GM10847 (cell line): Measurements from ENCODE around the gene ASB5.

Experiments used
- POLR2A ChIP-seq: IDR thresholded peaks from 2 replicates; pipeline ENCODE4 v1.6.1; 2011; ENCODE audit not compliant: insufficient read length; ENCODE audit errors: extremely low read depth

Gene ASB5

DNA sequence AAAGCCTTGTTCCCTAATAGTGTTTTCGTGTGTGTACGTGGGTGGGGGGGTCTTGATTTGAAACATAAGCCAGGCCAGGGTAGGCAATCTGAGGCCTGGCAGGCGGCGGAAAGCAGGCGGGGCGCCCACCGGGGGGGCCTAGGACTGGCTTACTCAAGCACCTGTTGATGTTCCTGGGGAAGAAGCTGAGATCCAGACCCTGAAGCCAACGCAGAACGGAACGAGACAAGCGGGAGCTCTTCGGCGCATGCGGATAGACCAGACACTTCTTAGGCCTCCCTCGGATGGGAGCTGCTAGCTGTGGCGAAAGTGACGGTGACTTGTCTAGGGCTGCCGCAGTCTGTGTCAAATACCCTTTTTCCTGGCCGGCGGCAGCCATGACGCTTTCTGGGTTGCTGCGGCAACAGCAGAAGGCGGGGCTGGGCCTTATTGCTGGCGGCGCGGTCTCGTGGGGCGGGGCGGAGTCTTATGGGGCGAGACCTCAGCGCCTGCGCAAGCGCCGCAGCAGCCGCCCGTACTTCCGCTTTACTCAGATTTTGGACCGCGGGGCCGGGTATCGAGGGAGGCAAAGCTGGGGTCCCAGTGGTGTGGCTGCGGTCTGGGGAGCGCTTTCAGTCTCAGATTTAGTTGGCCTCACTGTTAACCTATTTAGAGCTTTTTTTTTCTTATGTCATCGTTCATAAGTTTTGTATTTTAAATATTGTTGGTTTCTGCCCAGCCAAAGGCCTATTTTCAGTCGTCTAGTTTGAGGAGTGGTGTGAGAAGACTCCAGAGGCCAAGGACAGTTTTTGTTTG lies 73.6 kb downstream of the ASB5 start, which contains the start of gene SPATA4:
Gene SPATA4 (minus strand): TSS at position 402 of the 795 bp plus-strand sequence. CDS start 23 bp downstream, at position 379.
- TF ChIP-seq POLR2A: no peak

DNA sequence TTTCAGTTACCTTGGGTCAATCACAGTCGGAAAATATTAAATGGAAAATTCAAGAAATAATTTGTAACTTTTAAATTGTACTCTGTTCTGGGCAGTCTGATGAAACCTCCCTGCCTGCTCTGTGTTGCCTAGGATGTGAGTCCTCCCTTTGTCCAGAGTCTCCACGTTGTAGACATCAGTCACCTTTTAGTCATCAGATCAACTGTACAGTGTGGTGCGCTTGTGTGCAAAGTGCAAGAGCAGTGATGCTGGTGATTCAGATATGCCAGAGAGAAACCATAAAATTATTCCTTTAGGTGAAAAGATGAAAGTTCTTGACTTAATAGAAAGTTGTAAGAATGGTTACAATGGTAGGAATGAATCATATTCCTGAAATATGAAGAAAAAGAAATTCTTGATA lies 75.1 kb downstream of the ASB5 start:
- TF ChIP-seq POLR2A: no peak

DNA sequence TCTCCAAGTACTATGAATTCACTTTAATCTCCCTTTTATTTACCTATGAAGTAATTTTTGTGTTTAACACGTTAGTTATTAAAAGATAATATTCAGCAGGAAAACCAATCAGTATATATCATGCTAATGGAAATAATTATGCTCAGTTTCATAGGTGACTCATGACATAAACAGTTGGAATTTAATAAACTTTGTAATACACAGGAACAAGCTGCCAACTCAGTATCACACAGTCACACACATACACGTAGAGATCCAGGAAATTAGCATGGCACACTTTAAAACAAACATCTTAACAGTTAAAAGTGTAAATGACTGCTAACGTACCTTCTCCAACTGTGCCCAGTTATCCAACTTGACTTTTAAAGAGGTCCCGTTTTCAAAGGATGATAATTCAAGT lies 75.9 kb downstream of the ASB5 start:
- TF ChIP-seq POLR2A: no peak

DNA sequence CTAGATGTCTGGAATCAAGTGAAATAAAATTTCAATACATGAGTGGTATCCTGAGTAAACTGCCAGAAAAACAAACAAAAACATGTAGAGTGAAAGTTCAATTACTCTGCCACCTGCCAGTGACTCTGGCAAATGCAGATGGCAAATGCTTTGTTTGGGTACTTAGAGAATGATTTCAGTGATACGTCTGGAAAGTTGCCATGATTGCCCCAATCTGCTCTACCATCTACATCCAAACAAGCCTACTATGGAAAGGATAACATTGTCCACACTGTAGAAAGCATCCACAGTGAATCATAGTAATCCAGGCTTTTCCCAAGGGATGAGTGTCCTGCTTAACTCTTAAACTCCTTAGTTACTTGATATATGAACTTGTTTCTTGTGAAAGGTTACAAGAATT lies 77.0 kb downstream of the ASB5 start:
- TF ChIP-seq POLR2A: no peak

DNA sequence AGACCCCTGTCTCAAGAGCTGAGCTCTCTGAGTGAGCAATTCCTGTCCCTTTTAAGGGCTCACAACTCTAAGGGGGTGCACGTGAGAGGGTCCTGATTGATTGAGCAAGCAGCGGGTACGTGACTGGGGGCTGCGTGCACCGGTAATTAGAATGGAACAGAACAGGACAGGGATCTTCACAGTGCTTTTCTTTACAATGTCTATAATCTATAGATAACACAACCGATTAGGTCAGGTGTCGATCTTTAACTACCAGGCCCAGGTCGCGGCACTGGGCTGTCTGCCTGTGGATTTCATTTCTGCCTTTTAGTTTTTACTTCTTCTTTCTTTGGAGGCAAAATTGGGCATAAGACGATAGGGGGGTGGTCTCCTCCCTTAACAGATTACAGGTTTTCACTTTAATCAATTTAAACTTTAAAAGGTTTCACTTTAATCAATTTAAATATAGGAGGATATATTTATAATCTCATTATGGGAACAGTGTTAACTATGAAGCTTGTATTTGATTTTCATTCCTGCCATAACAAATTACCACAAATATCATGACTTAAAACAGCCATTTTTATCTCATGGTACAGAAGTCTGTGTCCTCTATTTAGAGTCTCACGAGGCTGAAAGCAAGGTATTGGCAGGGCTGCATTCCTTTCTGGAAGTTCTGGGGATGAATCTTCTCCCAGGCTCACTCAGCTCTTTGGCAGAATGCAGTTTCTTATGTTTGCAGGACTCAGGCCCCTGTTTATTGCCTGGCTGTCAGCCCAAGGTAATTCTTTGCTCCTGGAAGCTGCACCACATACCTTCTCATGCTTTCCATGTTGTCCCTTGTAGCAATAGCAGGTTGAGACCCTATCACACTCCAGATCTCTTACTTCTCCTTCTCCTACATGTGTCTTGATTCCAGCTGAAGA lies 78.9 kb downstream of the ASB5 start:
- no peak for TF ChIP-seq POLR2A

DNA sequence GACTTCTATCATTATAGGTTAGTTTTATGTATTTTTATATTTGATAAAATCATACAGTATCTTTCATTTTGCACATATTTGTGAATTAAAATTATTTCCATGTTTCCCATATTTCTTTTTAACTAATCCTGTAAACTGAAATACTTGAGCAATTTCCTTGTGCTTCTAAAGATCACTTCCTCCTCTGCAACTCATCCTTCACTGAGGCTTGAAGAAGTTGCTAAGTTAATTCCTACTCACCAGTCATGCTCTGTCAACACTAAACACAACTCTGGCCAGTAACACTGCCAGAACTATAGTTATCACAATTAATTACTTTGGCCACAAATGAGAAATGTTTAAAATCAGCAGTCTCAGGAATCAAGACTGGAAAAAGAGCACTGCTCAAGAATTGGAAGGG lies 80.4 kb downstream of the ASB5 start:
- no peak for TF ChIP-seq POLR2A

DNA sequence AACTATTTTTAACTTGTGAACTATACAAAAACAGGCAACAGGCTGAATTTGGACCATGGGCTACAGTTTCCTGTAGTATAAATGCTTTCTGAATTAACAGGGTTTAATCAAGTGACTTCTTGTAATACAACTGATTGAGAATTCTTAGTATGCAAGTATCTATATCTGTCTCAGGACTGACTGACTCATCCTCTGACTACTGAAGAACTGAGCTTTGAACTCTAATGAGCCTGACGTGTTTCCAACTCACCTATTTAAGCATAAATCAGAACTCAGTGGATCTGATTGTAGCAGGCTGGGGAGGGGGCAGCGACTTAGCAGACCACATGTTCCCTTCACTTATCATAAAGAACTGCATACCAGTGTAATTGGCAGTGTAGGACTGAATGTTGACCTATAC lies 81.4 kb downstream of the ASB5 start:
- no peak for TF ChIP-seq POLR2A

DNA sequence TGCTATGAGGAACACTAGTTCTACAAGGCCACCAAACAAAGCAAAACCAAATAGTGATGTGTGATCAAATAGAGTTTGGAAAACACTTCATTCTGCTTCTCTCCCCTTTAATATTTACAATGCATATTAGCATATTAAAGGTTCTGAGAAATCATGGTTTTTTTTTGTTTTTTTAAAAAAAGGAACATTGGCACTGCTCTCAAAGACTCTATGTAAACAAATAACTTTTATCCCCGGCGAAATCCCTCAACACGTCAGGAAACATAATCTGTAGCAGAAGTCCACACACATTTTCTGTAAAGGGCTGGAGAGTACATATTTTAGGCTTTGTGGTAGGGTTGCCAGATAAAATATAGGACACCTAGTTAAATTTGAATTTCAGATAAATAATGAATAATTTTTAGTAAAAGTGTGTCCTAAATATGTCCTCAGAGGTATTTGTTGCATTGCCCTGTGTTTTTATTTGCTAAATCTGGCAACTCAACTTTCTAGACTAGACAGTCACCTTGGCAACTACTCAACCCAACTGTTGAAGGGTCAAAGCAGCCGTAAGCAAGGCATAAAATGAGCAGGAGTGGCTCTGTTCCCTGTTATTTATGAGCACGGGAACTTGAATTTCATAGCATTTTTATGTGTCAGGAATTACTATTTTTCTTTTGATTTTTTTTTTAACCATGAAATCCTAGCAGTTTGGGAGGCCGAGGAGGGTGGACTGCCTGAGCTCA lies 82.2 kb downstream of the ASB5 start:
- no peak for TF ChIP-seq POLR2A

DNA sequence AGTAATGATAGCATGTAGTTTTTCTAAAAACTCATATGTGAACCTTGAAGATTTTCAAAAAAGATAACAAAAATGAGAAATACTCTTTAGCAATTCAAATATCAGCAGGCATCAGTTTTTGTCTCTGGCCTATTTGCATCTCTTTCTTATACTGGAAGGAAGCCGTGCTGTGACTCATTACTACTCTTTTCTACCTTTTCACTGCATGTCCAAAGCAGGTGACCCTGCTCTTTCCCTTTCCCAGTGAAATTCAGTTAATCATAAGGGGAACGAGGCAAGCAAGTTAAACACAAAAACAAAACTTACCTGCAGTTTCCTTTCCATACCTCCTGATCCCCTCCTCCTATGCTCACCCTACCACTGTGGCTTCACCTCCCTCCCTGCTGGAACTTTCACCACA lies 83.0 kb downstream of the ASB5 start:
- TF ChIP-seq POLR2A: no peak

DNA sequence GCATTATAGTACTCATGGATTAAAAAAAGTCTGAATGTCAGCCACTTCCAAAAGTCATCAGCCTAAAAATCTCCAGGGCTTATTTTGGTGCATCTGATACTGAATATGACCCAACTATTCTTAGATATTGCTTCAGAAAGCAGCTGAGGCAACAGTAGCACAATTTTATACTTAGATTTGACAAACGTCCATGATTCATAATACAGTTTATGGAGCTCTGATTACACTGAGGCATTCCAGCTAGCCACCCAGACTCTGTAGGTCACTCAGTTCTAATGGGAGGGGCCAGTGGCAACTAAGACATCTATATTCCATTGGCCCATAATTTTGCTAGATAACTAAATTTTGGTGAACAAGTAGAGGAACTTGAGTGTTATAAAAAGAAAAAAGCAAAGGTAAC lies 84.0 kb downstream of the ASB5 start:
- TF ChIP-seq POLR2A: no peak
